Stimulated activated CD8-positive, alpha-beta memory T cell treated with anti-CD3 and anti-CD28 coated beads, Interleukin-7, amount 100 ng/mL, for 24 hours (primary cell): Measurements from ENCODE around the gene NKX1-1.
A peak's percentile ranks its signal among the peaks of the same experiment; 100 is the strongest.

ENCODE experiments used
- DNase-seq: peaks from one replicate; pipeline ENCODE4 v3.0.0-alpha.2; 2020; ENCODE audit warnings: low read depth

NKX1-1 gene

GRCh38 chr4:1416948-1417260 is 10.7 kb upstream of the NKX1-1 start:
- no peak for DNase-seq

DNA sequence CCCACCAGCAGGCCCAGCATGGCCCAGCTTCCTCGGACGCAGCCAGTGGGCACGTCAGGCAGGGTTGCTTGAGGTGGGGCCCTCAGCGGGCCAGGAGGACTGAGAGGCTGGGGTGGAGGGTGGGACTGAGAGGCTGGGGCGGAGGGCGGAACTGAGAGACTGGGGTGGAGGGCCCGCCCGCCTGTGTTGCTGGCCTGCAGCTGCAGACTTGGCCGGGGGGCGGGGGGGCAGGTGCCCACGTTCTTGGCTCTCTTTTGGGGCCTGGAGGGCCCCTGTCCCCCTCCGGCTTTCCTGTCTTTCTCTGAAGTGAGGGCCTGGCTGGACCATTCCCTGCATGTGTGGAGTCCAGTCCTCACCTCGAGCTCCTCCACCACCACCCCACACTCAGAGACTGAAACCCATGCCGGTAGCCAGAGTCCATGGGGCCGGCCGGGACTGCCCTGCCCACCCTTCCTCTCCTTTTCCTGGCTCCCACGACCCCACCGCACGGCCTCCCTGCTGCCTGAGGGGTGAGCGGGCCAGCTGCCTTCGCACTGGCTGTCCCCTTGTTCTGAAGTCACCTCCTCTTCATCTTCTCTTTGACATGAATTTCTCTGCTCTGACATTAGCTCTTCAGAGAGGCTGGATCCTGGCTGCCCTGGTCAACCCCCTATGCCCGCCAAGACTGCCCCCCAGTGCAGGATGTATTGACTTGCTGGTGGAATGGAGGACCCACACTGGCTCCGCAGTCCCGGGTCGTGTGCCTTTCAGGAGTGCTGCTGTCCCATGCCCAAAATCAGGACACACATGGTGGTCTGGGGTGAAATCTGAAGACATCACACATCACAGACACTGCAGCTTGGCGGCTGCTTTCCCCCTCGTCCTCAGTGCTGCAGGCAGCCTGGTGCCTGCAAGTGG is 10.1 kb upstream of the NKX1-1 start:
- no peak for DNase-seq

- no peak for DNase-seq
Measured at GRCh38 chr4:1415681-1415981, 9.4 kb upstream of the NKX1-1 start.

- no peak for DNase-seq
Measured at GRCh38 chr4:1414831-1415680, 8.8 kb upstream of the NKX1-1 start.

- DNase-seq: no peak
Measured at GRCh38 chr4:1413687-1414479, 7.6 kb upstream of the NKX1-1 start.

DNA sequence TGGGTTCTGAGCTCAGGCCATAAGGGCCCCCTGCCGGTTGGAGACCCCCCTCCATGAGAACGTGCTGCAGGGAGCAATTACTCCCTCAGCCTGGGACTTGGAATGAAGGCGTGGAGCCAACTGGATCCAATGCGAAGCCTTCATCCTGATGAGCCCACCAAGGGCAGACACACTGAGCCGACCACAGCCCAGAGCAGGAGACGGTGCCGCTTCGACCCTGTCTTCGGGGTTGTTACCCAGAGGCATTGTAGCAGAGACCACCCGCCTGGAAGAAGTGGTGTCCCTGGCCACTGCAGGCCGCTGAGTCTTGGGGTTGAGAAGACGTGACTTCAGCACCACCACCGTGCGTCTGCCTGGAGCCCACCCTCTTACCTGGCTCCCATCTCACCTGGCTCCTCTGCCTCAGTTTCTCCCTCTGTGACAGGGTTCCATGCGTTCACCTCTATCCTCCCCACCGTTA is 7.0 kb upstream of the NKX1-1 start:
- no peak for DNase-seq

DNA sequence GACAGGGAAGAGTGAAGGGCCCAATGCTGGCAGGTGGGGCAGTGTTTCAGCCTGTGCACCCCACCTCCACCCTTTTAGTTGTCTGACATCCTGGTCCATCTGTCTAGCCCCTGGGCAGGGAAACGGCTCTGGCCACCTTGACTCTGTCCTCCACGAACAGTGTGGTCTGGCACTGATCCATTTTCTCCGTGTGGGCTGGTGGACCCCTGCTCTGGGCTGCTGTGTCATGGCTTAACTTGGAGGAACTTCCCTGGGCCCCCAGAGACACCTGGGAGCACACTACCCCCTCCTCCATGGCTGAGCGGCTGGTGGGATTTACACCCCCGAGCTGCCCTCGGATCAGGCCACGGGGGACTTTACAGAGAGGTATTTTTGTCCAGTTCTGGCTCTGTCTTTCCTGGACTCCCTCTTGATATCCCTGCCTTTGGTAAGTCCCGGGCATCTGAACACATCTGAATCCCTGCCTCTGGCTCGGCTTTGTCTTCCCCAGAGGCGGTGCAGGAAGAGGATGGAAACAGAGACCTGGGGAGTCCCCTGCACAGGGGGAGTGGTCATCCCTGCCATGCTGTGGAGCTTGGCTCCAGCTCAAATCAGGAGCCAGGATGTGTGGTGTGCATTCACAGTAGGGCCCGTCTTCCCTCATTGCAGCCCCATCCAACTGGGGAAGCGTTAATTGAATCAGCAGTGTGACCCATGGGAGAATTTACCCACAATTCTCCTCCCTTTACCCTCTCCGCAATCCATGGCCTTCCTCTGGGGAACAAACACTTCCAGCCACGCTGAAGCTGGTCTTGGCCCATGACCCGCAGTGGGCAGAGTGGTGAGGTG is 6.3 kb upstream of the NKX1-1 start:
- no peak for DNase-seq

DNA sequence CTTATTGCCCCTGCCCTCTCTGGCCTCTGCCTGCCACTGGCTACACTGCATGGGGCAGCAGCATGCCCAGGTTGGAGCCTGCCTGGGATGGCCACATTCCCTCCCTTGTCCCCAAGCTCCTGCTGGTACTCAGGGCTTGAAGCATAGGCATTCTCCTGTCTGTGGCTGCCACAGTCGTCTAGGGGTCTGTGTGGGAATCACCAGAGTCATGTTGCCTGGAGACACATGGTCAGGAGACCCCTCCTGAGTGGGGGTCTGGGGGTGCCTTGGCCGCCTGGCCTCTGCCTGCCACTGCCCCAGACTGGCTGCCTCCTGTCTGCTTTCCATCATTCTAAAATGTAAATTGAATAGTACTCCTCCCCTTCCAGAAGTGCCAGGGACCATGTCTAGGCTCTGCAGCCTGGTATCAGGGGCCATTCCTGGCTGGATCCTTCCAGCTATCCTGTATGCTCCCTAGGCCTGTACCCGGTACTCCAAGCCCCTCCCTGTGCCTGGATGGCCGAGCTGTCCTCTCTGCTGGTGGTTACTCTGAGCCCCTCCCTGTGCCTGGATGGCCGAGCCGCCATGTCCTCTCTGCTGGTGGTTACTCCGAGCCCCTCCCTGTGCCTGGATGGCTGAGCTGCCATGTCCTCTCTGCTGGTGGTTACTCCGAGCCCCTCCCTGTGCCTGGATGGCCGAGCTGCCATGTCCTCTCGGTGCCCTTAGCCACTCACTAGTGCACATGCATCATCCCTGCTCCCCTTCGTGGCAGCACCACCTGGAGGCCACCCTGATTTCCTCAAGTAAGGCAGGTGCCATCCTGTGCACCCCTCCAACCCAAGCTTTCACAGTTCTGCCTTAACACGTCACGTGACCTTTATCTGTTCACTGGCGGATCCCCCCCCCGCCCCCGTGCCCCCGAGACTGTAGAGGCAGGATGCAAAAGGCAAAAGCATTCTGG is 5.5 kb upstream of the NKX1-1 start:
- no peak for DNase-seq

DNA sequence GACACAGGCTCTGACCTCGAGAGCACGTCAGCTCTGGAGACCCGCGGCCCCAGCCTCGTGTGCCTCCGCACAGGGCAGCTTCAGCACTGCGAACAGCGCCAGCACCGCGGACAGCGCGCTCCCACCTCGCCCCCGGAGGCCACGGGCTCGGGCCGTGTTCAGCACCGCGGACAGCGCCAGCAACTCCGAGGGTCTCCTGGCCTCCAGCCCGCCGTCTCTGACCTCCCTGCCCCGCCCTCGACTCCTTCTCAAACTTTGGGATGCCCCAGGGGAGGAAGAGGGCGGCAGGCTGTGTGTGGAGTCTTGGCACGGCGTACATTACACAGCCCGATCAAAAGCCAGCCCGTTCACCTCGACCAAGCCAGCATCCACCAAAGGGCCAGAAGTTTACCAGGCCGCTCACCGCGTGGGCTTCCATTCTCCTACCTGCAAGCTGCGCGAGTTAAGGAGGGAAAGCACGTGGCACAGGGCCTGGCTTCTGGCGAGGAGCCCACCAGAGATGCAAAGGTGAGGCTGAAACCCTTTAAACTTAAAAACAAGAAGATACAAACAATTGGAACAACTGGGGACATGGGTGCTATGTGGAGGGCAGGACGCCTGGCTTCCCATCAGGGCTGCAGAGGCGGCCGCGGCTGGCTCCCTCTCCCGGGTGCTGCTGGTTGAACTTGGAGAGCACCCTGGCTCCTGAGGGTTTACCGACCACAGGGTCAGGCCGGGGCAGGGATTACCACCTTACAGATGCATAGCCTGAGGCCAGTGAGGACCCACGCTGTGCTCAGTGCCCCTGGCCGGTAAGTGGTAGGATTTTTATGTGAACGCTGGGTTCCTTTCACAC is 4.5 kb upstream of the NKX1-1 start:
- DNase-seq: peak; percentile 33

GRCh38 chr4:1409491-1410425 is 3.5 kb upstream of the NKX1-1 start:
- DNase-seq: no peak

- DNase-seq: no peak
Measured at GRCh38 chr4:1409079-1409478, 2.8 kb upstream of the NKX1-1 start.

- DNase-seq: no peak
Measured at GRCh38 chr4:1408418-1408817, 2.2 kb upstream of the NKX1-1 start.

DNA sequence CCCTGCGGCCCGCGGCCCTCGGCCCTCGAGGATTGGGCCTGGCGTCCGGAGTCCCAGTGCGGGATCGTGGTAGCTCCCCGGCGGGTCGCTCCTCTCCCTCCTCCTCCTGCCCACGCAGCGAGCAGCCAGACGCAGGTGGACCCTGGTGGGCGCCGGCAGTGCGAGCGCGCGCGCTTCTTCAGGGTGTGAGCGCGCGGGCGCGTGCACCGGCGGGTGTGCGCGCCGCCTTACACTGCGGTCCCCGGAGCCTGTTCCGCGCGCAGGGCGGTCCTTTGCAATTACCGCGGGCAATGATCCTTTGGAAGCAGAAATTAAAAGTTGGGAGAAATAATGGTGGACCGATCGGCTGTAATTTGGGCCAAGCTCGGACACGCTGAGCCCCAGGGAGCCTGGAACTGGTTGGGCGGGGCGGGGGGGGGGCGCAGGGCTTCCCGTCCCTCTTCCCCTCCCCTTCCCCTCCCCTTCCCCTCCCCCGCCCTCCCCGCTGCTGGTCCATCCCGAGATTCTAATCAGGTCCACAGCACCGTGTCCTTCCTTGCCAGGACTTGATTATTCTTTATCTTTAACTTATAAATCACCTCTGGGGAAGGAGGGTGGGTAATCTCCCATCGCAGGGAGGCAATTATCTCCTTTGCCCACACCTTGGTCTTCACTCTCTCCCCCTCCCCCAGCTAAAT is 1.6 kb upstream of the NKX1-1 start:
- DNase-seq: no peak

DNA sequence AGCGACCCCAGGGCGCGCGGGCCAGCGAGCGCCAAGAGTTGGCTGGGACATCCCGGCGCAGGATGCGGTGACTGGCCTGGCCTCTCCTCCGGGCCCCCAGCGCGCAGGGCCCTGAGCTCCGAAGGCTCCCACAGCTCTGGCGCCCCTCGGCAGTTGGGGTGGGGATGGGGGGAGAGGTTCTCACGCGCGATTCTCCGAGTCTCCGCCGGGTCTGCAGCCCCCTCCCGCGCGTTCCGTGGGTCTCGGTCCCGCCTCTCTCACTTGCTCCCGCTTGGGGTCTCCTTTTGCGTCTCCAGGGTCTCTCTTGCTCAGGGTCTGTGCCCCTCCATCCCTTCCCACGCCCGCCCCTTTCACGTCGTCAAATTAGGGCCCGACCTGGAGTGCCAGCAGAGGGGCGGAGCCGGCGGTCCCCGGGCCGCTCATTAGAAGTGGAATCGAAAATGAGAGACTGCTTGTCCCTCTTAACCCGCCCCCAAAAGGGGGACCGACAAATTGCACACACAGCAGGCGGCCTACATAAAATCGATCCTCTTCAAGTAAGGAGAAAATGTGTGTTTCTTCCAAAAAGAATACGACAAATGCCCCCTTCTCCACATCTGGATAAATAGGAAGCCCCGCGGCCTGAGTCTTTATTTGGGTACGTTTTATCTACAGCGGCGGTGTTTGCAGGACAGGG is 877 bp upstream of the NKX1-1 start:
- no peak for DNase-seq

- no peak for DNase-seq
Measured at GRCh38 chr4:1405636-1406393, 427 bp downstream of the NKX1-1 start.

GRCh38 chr4:1405254-1405635 is 997 bp downstream of the NKX1-1 start:
- no peak for DNase-seq
